Measurements from ENCODE around the gene CD86. TPM values are rescaled to one million over a fixed set of nuclear protein-coding genes. Genes with fewer than 3 reads are reported as not detected.

The CD86 gene, protein sequence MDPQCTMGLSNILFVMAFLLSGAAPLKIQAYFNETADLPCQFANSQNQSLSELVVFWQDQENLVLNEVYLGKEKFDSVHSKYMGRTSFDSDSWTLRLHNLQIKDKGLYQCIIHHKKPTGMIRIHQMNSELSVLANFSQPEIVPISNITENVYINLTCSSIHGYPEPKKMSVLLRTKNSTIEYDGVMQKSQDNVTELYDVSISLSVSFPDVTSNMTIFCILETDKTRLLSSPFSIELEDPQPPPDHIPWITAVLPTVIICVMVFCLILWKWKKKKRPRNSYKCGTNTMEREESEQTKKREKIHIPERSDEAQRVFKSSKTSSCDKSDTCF
- 1 to 10 TPM; 1.4 to 1.7 TPM for total RNA-seq

DNA sequence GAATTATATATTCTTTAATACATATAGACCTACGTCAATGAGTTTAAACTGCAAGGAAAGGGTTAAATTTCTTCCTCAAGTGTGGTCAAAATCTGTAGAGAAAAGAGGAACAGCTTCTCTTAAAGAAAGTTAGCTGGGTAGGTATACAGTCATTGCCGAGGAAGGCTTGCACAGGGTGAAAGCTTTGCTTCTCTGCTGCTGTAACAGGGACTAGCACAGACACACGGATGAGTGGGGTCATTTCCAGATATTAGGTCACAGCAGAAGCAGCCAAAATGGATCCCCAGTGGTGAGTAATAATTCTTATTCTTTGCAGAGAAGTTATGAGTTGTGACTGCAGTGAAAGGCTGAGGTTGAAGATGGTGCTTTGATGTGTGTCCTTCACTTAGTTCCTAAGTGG lies at the start of gene CD86:
Gene CD86, plus strand, starts transcription at position 148 of the 400 bp plus-strand sequence. Its CDS starts 128 bp downstream, at position 276.
- intact Hi-C loops (cut with micrococcal nuclease): no loop called here
- ChIA-PET CTCF (no interaction called here), POLR2A (no interaction called here)
- no peak for DNase-seq
- Mint-ChIP-seq H3K9me3 (no peaks in the 10 kb centered on the region), H3K36me3 (no peaks in the 10 kb centered on the region), H3K27ac (no peak within 1 kb of the TSS), H3K4me3 (no peak within 1 kb of the TSS), H3K27me3 (peaks cover 34% of the 10 kb centered on the region), H3K4me1 (ENCODE audit: low read depth) (no peaks in the 10 kb centered on the region)

DNA sequence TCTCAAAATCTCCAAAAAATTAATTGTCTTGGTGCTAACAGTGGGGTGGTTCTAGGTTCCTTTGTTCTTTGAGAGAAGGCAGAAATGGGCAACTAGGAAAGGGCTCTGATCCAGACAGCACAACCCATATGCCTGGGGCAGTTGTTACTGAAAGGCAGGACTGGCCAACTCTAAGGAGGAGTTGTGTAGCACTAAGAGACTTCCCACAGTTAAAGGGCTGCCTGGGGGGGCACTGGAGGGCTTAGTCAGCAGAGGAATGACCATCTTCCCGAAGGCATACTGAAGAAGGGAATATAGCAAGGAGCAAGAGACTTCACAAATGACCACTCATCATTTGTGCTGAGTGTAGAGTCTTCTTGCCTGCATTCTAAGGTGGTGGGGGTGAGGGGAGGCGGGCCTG lies 48.9 kb upstream of the CD86 start:
- Mint-ChIP-seq H3K4me3 (no peak overlapping the region), H3K36me3 (no peaks in the 10 kb centered on the region), H3K9me3 (no peaks in the 10 kb centered on the region), H3K27me3 (peaks cover 15% of the 10 kb centered on the region), H3K4me1 (ENCODE audit: low read depth) (peaks cover 27% of the 10 kb centered on the region), H3K27ac (no peak overlapping the region)
- DNase-seq: no peak
- intact Hi-C loops (cut with micrococcal nuclease): no loop called here
- POLR2A ChIA-PET: no interaction called here
- CTCF ChIA-PET: no interaction called here

- no peaks in the 10 kb centered on the region for H3K36me3 Mint-ChIP-seq
- intact Hi-C loops (cut with micrococcal nuclease): no loop called here
- H3K9me3 Mint-ChIP-seq: no peaks in the 10 kb centered on the region
- H3K27ac Mint-ChIP-seq: no peak overlapping the region
- peaks cover 40% of the 10 kb centered on the region for H3K4me1 Mint-ChIP-seq (ENCODE audit: low read depth)
- H3K27me3 Mint-ChIP-seq: peaks cover 18% of the 10 kb centered on the region
- no peak overlapping the region for H3K4me3 Mint-ChIP-seq
- ChIA-PET POLR2A (no interaction called here), CTCF (no interaction called here)
- DNase-seq: no peak
Observed at GRCh38 chr3:122008166-122008565, 47.0 kb upstream of the CD86 start.

- CTCF ChIA-PET: no interaction called here
- no peak overlapping the region for H3K27ac Mint-ChIP-seq
- H3K9me3 Mint-ChIP-seq: no peaks in the 10 kb centered on the region
- no peak for DNase-seq
- no peak overlapping the region for H3K4me3 Mint-ChIP-seq
- peaks cover 26% of the 10 kb centered on the region for H3K4me1 Mint-ChIP-seq (ENCODE audit: low read depth)
- H3K27me3 Mint-ChIP-seq: peaks cover 12% of the 10 kb centered on the region
- intact Hi-C loops (cut with micrococcal nuclease): loop anchor here (5.0 kb wide), 1 partner anchor 67 kb away; no protein-coding TSS in a partner anchor
- H3K36me3 Mint-ChIP-seq: no peaks in the 10 kb centered on the region
- POLR2A ChIA-PET: no interaction called here
Observed at GRCh38 chr3:122010506-122010905, 44.7 kb upstream of the CD86 start.

DNA sequence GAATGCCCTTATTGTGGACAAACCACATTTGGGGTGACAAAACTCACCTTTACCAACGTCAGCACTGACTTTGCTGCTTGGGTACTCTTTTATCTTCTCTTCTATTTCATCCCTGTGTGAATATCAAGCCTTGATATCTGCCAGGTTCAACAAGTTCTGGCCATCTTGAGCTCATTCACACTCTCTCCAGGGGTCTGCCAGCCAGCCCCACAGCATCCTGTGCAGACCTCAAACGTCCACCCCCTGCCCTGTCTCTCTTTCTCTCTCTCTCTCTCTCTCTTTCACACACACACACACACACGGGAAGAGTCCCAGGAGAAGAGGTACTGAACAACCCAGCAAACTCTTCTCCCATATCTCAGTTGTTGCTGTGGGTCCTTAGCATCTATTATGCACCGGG lies 43.8 kb upstream of the CD86 start:
- H3K27me3 Mint-ChIP-seq: peaks cover 17% of the 10 kb centered on the region
- ChIA-PET POLR2A (no interaction called here), CTCF (no interaction called here)
- no peak overlapping the region for H3K4me3 Mint-ChIP-seq
- H3K27ac Mint-ChIP-seq: no peak overlapping the region
- no peaks in the 10 kb centered on the region for H3K36me3 Mint-ChIP-seq
- intact Hi-C loops (cut with micrococcal nuclease): loop anchor here (5.0 kb wide), 1 partner anchor 66 kb away; no protein-coding TSS in a partner anchor
- H3K4me1 Mint-ChIP-seq (ENCODE audit: low read depth): peaks cover 26% of the 10 kb centered on the region
- DNase-seq: no peak
- no peaks in the 10 kb centered on the region for H3K9me3 Mint-ChIP-seq

- Mint-ChIP-seq H3K36me3 (no peaks in the 10 kb centered on the region), H3K4me3 (no peak overlapping the region), H3K4me1 (ENCODE audit: low read depth) (peaks cover 26% of the 10 kb centered on the region), H3K27me3 (peaks cover 22% of the 10 kb centered on the region), H3K9me3 (no peaks in the 10 kb centered on the region), H3K27ac (peak overlapping the region; percentile 18)
- ChIA-PET POLR2A (no interaction called here), CTCF (interaction anchor here (0.8 to 1.2 kb wide), 3 partner anchors 8 to 80 kb away, joined by 3 read pairs; no protein-coding TSS in a partner anchor)
- intact Hi-C loops (cut with micrococcal nuclease): loop anchor here (5.0 kb wide), 1 partner anchor 64 kb away; no protein-coding TSS in a partner anchor
- DNase-seq: no peak
Observed at GRCh38 chr3:122012821-122013220, 42.3 kb upstream of the CD86 start.

DNA sequence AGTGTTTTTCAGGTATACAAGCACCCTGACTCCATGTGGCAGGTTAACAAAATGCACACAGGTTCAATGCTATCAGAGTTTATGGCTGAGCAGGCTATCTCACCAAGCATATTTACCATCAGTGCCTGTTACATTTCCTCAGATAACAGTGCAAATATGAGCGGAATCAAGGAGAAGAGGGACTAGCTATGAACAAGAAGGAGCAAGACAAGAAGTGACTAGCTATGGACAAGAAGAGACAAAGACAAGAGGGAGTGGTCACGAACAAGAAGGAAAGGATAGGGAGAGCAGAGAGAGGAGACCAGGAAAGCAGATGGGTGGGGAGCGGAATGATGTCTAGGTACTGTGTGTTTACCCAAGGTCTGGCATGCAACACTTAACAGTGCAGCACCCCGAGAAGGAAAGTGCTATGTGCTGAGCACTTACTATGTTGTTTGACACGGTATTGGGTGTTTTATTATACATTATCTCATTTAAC lies 41.7 kb upstream of the CD86 start:
- intact Hi-C loops (cut with micrococcal nuclease): loop anchor here (5.0 kb wide), 1 partner anchor 64 kb away; no protein-coding TSS in a partner anchor
- Mint-ChIP-seq H3K4me3 (no peak overlapping the region), H3K27ac (no peak overlapping the region), H3K9me3 (no peaks in the 10 kb centered on the region), H3K4me1 (ENCODE audit: low read depth) (peaks cover 26% of the 10 kb centered on the region), H3K36me3 (no peaks in the 10 kb centered on the region), H3K27me3 (peaks cover 23% of the 10 kb centered on the region)
- CTCF ChIA-PET: interaction anchor here (1.2 kb wide), 1 partner anchor 9 kb away, joined by 3 read pairs; no protein-coding TSS in a partner anchor
- no peak for DNase-seq
- POLR2A ChIA-PET: no interaction called here

GRCh38 chr3:122014741-122015140 lies 40.4 kb upstream of the CD86 start:
- H3K27ac Mint-ChIP-seq: no peak overlapping the region
- no peak overlapping the region for H3K4me3 Mint-ChIP-seq
- H3K36me3 Mint-ChIP-seq: no peaks in the 10 kb centered on the region
- no peaks in the 10 kb centered on the region for H3K9me3 Mint-ChIP-seq
- intact Hi-C loops (cut with micrococcal nuclease): loop anchor here (1.0 to 5.0 kb wide), 3 partner anchors 9 to 78 kb away; no protein-coding TSS in a partner anchor
- ChIA-PET CTCF (no interaction called here), POLR2A (no interaction called here)
- peaks cover 27% of the 10 kb centered on the region for H3K27me3 Mint-ChIP-seq
- peak; percentile 58 for DNase-seq
- peaks cover 25% of the 10 kb centered on the region for H3K4me1 Mint-ChIP-seq (ENCODE audit: low read depth)

DNA sequence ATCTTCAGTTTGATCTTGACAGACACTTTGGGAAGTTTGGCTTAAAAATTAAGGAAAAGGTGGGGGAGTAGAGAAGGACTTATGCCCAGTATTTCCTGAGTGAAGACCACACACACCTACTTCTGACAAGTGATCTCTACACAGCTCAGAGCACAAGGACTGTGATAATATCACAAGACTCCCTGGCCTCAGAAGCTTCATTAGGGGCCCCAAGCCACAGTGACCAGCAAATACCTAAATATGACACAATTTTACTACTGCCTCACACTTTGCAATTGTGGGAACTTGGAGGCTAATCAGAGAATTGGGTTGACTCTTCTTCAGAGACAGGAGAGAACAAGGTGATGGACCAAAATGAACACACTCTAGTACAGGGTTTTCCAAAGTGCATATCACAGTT lies 35.7 kb upstream of the CD86 start:
- H3K4me3 Mint-ChIP-seq: no peak overlapping the region
- intact Hi-C loops (cut with micrococcal nuclease): no loop called here
- no peaks in the 10 kb centered on the region for H3K9me3 Mint-ChIP-seq
- no peak overlapping the region for H3K27ac Mint-ChIP-seq
- ChIA-PET CTCF (interaction anchor here (1.3 kb wide), 1 partner anchor 82 kb away, joined by 4 read pairs; no protein-coding TSS in a partner anchor), POLR2A (interaction anchor here (0.6 kb wide), 1 partner anchor 836 kb away, joined by 4 read pairs; no protein-coding TSS in a partner anchor)
- peaks cover 9% of the 10 kb centered on the region for H3K4me1 Mint-ChIP-seq (ENCODE audit: low read depth)
- H3K27me3 Mint-ChIP-seq: peaks cover 34% of the 10 kb centered on the region
- DNase-seq: no peak
- H3K36me3 Mint-ChIP-seq: no peaks in the 10 kb centered on the region

DNA sequence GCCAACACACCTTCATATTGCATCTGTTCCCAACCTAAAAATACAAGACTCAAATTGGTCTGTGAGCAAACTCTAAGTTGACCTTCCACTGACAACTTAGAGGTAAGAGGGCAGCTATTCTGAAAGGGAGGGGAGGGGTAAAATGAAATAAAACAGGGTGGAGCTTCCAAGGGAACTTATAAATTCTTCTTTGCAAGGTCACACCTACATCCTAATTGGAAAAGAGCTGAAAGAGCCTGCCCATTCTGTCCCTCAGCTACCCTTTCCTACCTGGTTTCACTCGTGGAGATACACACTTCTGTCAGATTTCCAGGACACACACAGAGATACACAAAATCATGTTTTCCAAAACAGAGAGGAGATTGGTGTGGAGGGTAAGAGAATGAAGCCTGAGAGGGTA lies 34.1 kb upstream of the CD86 start:
- intact Hi-C loops (cut with micrococcal nuclease): no loop called here
- H3K27me3 Mint-ChIP-seq: peaks cover 30% of the 10 kb centered on the region
- H3K4me1 Mint-ChIP-seq (ENCODE audit: low read depth): peaks cover 2% of the 10 kb centered on the region
- DNase-seq: no peak
- H3K36me3 Mint-ChIP-seq: no peaks in the 10 kb centered on the region
- H3K27ac Mint-ChIP-seq: no peak overlapping the region
- POLR2A ChIA-PET: no interaction called here
- H3K4me3 Mint-ChIP-seq: no peak overlapping the region
- H3K9me3 Mint-ChIP-seq: no peaks in the 10 kb centered on the region
- CTCF ChIA-PET: interaction anchor here (1.3 kb wide), 1 partner anchor 80 kb away, joined by 4 read pairs; no protein-coding TSS in a partner anchor

DNA sequence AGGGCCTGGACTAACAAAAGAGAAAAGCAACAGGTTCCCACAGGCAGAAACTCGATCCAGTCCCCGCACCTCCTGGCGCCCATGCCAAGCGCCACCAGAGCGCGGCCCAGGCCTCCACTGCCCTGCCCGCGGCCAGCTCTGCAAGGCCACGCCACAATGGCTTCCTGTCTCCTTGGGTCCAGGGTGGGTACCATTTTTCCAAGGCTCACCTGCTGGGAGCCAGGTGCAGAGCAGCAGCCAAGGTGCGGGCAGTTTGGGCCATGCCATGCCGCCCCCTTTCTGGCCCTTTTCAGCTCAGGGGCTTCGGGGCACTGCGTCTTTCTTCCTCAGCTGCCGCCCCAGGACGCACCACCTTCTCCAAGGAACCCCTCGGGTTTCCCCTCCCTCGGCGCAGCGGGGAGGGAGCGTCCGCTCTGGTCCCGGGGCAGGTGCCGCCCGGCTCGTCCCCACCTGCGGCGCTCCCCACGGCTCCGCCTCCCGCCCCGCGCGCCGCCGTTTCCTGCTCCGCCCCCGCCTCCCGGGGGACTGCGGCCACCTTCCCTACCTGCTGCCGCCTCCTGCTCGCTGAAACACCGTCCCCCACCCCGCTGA lies 33.3 kb upstream of the CD86 start, which contains the start of gene ILDR1:
Gene ILDR1, minus strand, starts transcription at position 437 of the 591 bp plus-strand sequence. Its CDS starts 170 bp downstream, at position 267.
- POLR2A ChIA-PET: interaction anchor here (0.6 kb wide), 1 partner anchor 778 kb away, joined by 3 read pairs; no protein-coding TSS in a partner anchor
- intact Hi-C loops (cut with micrococcal nuclease): no loop called here
- Mint-ChIP-seq H3K27me3 (peaks cover 27% of the 10 kb centered on the region), H3K4me3 (peak within 1 kb of the TSS; percentile 24), H3K4me1 (ENCODE audit: low read depth) (peaks cover 2% of the 10 kb centered on the region), H3K9me3 (no peaks in the 10 kb centered on the region), H3K27ac (no peak within 1 kb of the TSS), H3K36me3 (no peaks in the 10 kb centered on the region)
- DNase-seq: peak; percentile 33
- CTCF ChIA-PET: no interaction called here

DNA sequence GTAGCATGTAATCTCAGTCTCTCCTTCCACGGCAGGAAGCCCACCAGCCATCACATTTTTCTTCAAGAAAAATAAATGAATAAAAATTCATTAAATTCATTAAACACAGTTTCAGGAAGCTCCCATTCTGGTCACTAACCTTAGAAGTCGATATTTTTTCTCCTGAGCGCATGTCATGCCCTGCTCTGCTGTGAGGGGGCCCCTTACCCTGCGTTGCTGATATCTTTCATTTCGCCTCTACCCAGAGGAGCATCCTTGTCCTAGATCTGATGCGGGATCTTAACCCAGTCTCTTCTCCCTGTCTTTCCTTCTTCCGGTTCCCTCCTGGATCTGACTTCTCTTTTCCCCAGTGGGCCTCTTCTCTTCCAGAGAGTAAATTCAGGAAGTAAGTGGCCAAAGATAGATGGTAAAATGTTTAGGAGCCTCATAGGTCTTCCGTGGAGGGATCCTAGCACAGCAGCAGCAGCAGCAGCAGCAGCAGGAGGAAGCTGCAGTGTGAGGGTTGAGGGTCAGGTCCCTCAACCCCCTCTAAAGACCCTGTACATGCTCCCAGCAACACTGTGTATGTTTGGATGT lies 31.7 kb upstream of the CD86 start:
- no peak overlapping the region for H3K27ac Mint-ChIP-seq
- no peak for DNase-seq
- intact Hi-C loops (cut with micrococcal nuclease): no loop called here
- H3K36me3 Mint-ChIP-seq: no peaks in the 10 kb centered on the region
- peaks cover 2% of the 10 kb centered on the region for H3K4me1 Mint-ChIP-seq (ENCODE audit: low read depth)
- H3K9me3 Mint-ChIP-seq: no peaks in the 10 kb centered on the region
- H3K4me3 Mint-ChIP-seq: no peak overlapping the region
- ChIA-PET CTCF (interaction anchor here (2.3 kb wide), 1 partner anchor 28 kb away, joined by 6 read pairs; no protein-coding TSS in a partner anchor), POLR2A (no interaction called here)
- peaks cover 23% of the 10 kb centered on the region for H3K27me3 Mint-ChIP-seq
